ENCODE measurements around the gene PLRG1.
"Not testable (repeated sequence)": the region's sequence is repeated elsewhere in the genome, so short reads cannot be mapped to it uniquely, and the experiment has no call there.

Gene PLRG1

DNA sequence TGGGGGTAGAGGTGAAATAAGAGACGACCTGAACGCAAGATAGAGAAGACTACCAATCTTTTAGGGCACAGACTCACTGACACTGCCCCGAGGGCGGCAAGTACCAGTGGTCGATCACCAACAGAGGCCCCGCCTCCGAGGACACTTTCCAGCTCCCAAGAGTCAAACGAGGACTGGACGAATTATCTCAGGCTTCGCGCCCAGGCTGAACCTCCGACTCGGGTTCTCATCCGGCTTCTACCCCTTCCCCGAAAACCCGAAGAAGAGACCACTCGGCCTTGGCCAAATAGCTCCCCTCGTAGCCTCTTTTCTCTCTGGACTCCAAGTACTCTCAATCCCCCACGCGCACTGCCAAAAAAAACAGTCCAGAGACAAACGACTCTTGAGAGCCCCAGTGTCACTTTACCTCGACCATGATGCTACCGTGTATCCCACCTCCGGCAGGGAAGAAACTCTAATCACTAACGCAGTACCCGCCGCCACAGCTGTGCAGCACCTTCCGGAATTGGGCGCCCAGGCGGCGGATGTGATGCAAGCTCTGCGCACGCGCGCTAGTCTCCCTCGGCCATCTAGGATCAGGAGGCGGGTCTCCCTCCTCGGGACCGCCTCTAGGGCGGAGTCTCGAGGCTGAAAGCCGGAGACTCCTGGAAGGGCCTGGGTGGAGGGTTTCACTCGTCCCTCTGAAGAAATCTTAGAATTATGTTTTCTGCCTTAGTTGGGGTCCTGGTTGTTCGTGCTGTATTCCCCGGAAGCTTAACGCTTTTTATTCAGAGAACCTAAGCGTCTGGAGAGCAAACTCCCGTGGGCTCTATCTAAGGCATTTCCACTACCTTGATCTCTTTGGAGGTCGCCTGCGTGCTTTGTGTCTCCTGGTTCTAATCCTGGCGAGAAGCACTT is at the start of gene PLRG1:
Gene PLRG1, minus strand, starts transcription at position 507 of the 897 bp plus-strand sequence. Its CDS starts 92 bp downstream, at position 415.
- DNase-seq, result peak; percentile 96

DNA sequence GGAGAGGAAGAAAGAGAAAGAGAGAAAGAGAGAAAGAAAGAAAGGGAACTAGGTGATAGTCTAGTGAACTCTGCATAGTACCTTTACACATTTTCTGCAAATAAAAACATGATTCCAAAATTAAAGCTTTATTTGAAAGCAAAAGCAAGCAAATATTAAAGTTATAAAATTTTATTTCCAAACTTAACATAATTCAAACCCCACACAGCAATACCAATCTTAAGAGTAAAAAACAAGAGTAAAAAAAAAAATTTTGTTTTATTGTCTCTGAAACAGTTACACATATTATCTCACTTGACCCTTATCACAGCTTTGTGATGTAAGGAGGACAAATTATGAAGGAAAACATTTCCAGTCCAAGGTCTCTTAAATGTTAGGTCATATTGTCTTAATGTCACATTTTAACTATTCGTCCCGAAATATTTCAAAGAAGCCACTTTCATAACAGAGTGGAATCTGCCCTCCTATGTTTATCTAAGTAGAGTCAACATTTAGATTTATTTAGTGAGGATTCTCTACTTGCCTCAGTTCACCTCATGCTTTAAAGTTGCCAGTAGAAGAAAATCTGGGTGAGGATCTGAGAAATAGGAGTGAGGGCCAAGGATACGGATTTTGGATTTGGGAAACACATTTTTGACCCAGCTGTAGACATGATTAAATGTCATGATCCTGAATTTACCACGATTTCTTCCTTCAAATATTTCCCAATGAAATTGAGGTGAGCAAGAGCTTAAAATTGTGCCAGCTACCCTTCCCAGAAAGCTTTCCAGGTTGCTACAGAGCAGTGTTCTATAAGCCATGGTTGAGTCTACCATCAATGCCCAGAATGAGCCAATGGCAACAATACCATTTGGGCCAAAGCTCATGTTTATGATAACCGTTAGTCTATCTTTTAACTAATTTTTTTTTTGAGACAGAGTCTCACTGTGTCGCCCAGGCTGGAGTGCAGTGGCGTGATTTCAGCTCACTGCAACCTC is 47.9 kb upstream of the PLRG1 start:
- DNase-seq, result no peak

DNA sequence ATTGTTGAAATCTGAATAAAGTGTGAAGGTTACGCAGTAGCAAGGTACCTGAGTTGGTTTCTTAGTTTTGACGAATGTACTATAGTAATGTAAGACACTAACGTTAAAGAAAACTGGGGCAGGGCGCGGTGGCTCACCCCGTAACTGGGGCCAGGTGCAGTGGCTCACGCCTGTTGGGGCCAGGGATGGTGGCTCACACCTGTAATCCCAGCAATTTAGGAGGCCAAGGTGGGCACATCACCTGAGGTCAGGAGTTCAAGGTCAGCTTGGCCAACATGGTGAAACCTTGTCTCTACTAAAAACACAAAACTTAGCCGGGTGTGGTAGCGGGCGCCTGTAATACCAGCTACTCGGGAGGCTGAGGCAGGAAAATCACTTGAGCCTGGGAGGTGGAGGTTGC is 47.1 kb upstream of the PLRG1 start:
- DNase-seq, result not testable (repeated sequence)

DNA sequence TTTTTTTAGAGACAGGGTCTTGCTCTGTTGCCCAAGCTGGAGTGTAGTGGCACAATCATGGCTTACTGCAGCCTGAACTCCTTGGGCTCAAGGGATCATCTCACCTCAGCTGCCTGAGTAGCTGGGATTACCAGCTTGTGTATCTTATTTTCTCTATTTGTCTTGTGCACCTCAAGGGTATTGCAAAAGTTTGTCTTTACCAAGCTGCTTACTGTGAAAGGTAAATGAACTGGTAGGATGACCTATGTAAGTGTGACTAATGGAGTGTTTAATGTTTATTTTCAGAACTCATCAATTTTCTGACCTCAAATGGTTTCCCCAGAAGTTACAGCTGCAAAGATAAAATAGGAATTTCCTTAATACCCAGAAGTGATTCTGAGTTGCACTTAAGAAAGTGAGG is 45.6 kb upstream of the PLRG1 start:
- no peak for DNase-seq

DNA sequence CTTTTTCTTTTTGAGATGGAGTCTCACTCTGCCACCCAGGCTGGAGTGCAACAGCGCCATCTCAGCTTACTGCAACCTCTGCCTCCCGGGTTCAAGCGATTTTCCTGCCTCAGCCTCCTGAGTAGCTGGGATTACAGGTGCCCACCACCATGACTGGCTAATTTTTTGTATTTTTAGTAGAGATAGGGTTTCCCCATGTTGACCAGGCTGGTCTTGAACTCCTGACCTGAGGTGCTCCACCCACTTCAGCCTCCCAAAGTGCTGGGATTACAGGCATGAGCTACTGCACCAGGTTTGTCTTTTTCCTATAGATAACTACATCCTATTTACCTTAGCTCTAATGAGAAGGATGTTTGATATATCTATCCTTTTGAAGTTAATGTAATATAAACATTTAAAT is 44.1 kb upstream of the PLRG1 start:
- not testable (repeated sequence) for DNase-seq

DNA sequence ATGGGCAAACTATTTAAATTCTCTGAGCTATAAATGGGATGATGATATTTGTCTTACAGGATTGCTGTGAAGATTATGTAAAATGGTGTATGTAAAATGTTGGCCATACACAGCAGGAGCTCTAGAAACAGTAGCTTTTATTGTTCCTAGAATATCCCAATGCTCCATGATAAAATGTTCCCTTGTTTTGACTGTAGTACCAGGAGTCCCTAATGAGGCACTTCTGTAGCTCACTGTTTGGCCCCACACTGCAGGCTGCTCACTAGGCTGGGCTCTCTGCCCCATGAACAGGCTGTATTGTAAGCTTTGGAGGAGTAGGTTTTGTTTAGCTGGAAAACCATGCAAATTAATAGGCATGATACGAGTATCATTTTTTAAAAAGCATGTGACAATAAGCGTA is 43.7 kb upstream of the PLRG1 start:
- DNase-seq, result no peak

DNA sequence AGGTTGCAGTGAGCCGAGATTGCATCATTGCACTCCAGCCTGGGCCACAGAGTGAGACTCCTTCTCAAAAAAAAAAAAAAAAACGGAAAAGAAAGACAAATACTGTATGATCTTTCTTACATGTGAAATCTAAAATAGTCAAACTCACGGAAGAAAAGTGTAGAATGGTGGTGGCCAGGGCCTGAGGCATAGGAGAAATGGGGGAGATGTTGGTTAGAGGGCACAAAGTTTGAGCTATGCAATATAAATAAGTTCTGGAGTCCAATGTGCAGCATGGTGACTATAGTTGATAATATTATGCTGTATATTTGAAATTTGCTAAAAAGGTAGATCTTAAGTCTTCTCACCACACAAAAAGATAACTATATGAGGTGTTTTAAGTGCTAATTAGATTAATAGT is 41.7 kb upstream of the PLRG1 start:
- DNase-seq, result no peak

DNA sequence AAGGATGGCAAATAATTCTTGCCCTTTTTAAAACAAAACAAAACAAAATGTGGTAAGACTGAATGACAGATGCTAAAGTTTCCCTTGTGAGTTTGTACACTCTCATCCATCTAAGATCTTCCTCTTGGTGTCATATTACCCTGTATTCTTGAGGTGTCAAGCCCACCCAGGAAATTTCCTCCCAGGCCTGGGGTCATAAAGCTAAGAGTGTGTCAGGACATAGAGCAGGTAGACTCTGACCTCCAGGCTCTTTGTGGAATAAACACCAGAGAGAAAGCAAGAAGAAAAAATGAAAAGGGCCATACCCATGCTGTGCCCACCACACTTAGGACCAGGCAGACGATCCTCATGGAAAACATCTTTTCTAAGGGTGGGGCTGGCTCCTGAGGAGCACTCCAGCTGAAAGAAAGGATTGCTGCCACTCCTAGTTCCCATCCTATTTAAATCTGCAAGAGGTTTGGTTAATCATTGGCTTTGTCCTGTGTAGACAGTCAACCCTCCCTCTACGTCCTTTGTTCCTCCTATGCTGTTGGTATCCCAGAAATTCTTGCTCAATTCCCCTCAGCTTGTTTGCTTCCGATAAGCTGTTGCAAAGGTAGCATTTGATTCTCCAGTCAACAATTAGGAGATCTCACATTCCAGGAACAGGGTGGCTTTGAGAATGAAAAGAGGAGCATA is 40.3 kb upstream of the PLRG1 start, which contains the start of gene FGA:
Gene FGA, minus strand, starts transcription at position 414 of the 678 bp plus-strand sequence. Its CDS starts 55 bp downstream, at position 359.
- no peak for DNase-seq

DNA sequence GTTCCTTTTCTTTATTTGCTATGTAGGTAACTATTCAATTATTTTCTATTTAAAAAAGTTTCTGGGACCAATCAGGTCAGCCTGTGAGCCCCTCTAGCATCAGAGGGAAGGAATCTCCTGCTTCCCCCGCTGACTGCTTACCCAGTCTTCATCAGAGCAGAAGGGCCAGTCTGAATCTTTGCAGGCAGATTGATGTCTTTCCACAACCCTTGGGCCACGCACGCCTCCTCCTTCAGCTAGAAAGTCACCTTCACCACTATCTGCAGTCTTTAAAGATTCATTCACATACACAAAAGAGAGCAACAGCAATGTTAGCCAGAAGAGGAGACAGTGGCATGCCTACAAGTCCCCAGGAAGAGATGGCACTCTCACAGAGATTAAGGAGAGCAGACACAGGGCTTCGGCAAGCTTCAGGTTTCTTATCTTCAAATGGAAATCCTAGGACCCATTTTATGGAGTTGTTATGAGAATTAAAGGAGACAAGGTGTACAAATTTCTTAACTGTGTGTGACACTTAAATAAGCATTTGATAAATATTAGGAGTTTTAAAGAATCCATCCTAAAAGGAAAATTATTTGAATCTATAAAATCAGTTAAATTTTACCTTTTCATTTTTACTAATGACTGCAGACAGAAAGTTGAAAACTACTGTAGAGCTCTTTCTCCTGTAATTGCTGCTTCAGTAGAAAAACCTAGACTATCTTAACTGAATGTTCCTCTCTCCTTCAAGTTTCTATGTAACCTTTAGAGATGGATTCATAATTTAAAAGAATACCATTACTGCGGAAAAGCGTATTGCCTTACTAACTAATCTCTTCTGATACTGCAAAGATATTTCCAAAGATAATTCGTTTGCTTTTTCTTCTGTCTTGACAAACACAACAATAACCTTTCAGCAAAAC is 39.3 kb upstream of the PLRG1 start:
- DNase-seq, result no peak

DNA sequence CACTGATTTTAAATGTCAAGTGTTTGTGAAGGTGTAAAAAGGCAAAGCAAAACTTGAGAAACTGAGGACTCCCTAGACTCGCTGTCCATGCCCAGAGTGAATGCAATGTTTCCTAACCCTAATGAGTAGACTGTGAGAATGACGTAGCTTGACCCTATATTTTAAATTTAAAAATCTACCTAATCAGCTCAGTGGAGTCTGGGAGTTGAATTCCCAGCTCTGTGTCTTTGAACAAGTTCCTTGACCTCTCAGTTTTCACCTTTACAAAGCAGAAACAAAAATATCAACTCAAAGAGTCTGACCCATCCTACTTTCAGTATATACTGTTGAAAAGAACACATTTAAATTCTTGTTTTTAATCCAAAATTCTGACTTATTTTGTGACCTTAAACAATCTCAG is 38.0 kb upstream of the PLRG1 start:
- no peak for DNase-seq

DNA sequence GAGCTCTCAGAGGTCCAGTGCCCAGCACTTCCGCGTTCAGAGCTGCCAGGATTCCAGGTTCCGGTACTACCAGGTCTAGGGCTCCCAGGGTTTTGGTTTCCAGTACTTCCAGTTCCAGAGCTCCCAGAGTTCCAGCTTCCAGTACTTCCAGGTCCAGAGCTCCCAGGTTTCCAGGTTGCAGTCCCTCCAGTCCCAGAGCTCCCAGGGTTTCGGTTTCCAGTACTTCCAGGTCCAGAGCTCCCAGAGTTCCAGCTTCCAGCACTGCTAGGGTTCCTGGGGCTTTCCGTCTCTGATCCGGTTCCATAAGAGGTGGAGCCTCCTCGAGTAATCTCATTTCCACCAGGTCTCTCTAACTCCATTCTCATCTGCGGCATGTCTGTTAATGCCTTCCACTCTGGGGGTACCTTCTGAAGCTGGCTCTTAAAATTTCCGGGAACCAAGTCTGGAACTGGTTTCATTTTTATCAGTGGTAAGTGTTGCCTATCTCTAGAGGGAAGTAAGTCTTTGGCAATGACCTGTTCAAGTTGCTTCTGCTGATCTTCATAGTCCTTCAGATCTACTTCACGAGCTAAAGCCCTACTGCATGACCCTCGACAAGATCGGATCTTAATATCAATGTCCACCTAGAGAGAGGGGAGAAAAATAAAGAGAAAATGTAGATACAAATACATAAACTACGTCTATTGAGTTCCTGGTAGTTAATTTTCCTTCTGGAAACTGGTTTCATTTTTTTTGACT is 36.3 kb upstream of the PLRG1 start:
- DNase-seq, result no peak

DNA sequence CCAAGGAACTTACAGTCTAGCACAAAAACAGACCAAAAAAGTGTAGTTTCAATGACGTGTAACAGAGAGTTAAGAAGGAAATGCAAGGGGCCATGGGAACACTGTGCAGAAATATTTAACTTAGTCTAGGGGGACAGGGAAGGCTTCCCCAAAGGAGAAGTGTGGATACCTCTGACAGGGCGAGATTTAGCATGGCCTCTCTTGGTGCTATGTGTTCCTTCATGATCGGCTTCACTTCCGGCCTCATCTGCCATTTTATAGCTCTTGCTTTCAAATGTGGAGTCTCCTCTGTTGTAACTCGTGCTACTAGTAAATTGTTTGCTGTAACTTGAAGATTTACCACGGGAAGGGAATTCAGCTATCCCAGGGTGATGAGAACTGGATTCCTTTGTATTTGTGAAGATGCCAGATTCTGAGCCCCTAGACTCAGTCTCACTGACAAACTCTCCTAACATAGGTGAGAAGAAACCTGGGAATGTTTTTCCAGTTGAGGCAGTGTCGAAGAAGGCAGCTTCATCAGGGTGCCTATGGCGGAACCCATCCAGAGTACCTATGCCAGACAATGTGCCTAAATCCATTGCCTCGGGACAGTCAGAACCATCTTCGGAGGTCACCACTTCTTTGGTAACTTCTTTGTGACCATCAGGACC is 35.3 kb upstream of the PLRG1 start:
- DNase-seq, result no peak

DNA sequence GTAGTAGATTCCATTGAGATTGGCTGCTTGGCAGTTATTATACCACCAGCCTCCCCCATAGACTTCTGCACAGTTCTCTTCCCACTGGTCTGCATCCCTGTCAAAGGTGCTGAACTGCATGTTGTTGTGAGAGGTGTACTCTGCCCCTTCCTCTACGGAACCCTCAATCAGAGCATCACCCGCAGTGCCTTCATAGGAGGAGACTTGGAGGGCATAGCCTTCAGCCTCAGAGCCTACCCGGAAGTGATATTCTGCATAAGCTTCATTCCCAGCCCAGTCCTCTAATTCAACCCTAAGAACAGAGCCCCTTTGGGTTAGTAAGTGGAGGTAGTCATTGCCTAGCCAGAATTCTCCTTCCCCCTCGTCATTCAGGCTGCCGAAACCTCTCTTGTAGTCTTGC is 34.1 kb upstream of the PLRG1 start:
- no peak for DNase-seq

DNA sequence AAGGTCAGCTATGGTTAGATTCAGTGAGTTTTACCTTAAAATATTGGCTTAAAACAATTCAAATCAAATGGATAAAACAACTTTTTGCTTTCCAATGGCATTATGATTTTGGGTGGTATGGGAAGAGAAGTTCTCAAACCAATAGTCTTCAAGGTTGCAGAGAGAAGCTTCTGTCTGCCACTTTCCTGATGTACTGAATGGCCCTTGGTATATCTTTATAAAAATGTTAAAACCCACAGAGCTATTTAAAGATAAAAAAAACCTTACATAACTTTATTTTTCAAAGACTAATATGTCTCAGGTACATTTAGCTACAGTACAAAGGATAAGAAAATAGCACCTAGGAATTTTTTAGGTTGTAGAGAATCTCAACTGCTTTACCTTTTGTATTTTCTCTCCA is 33.5 kb upstream of the PLRG1 start:
- no peak for DNase-seq

DNA sequence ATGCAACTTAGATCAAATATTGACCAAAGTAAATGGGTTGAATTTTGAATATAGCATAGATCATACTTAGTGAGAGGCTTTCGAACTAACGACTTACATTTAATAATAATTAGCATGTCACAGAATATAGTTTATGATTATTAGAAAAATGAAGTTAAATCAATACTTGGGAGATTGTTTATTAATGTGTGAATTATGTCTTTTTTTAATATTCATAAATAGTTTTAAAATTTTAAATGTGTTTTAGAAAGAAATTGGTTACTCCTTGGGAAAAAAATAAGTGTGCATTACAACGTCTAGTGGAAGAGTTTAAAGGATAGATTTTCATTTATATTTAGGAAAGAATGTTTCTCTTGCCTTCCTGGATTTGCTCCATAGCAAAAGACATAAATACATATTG is 33.0 kb upstream of the PLRG1 start:
- no peak for DNase-seq

DNA sequence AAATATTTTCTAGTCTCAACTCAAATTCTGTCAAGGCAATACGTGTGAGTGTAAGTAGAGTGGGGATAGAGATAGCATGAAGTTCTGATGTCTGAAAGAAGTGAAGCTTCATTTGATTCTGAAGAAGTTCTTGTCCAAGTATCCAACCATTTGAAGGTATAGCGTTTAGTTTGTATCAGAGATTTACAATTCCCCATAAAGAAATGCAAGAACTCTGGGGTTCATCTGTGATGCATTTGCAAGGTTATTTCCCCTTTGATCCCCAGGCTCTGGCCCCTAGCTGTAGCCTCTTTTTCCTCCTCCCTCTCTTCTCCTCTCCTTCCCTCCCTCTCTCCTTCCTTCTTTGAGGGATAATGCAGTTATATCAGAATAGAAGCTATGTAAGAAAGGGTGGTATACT is 32.5 kb upstream of the PLRG1 start:
- DNase-seq, result no peak

DNA sequence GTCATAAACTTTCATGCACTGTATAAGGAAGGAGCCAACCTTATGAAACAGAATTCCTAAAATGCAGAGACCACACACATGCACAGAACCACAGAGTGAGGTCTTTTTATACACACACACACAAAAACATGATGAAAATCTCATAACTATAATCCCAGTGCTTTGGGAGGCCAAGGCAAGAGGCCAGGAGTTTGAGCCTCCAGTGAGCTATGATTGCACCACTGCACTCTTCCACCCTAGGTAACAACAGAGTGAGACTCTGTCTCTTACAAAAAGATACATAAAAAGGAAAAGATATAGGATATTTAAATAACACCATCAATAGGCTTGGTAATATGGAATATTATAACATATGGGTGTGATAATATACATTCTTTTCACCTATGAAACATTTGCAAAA is 29.7 kb upstream of the PLRG1 start:
- DNase-seq, result no peak

DNA sequence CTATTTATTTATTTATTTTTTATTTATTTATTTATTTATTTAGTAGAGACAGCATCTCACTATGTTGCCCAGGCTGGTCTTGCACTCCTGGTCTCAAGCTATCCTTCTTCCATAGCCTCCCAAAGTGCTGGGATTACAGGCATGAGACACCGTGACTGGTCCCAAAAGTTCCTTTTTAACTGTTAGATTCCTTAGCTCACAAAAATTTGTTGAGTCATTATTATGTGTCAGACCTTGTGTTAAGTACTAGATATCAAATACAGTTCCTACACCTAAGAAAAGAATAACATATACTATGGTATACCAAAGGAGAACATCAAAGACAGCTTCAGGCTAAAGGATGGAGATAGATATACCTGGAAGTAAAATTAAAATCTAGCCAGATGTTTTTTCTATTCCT is 28.7 kb upstream of the PLRG1 start:
- no peak for DNase-seq

DNA sequence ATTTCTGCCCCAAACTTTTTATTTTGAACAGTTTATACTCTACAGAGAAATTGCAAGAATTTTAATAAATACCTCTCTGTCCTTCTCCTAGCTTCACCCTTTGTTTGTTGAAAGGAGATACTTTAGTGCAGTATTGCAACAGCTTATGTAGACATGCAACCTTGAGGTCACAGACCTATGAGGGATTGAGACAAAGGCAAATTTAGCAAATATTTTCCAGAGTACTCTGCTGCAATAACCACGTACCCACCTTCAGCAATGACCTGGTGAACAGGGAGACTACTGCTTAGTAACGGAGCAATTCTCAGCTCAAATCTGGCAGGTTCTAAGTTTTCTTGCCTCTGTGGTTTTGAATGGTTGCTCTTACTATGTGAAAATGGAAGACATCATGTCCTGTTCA is 27.1 kb upstream of the PLRG1 start:
- DNase-seq, result no peak

DNA sequence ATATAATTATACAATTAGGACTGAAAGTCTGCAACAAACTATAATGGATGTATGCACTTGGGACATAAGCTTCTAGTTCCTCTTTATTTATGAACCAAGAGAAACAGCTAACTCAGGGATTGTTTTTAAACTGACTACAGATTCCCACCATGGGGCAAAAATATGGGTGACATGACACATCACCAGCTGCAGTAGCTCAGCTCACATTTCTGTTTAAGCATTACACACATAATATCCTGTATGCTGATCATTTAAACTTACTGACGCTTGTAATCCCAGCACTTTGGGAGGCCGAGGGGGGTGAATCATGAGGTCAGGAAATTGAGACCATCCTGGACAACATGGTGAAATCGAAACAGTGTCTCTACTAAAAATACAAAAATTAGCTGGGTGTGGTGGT is 24.1 kb upstream of the PLRG1 start:
- no peak for DNase-seq
